Karpas-422 (cell line): ENCODE data around the gene TPRX2. TPM values are rescaled to one million over a fixed set of nuclear protein-coding genes. Genes with fewer than 3 reads are reported as not detected.
"Not testable (repeated sequence)": the region's sequence is repeated elsewhere in the genome, so short reads cannot be mapped to it uniquely, and the experiment has no call there.

Experiments used
- DNase-seq: peaks from one replicate; pipeline ENCODE4 v3.0.0-alpha.2; 2015
- H2AFZ ChIP-seq: fragments of 200-600 bp; sonication (generic); 2 replicates; pipeline ENCODE4 v1.6.1; 2014; ENCODE audit warnings: antibody characterized with exemption, low read length, mixed read lengths
- H3K27ac ChIP-seq: fragments of 200-600 bp; sonication (generic); 2 replicates; pipeline ENCODE4 v1.5.1; 2014; ENCODE audit warnings: mild to moderate bottlenecking, low read length, moderate library complexity
- H3K27me3 ChIP-seq: fragments of 200-600 bp; sonication (generic); 2 replicates; pipeline ENCODE4 v1.6.1; 2014; ENCODE audit warnings: low read length, mixed read lengths
- H3K36me3 ChIP-seq: fragments of 200-600 bp; sonication (generic); 2 replicates; pipeline ENCODE4 v1.6.1; 2014; ENCODE audit warnings: low read length, mixed read lengths; ENCODE audit not compliant: insufficient read depth
- H3K4me1 ChIP-seq: fragments of 200-600 bp; sonication (generic); 2 replicates; pipeline ENCODE4 v1.6.1; 2014; ENCODE audit warnings: mild to moderate bottlenecking, low read length, mixed read lengths
- H3K4me2 ChIP-seq: fragments of 200-600 bp; sonication (generic); 2 replicates; pipeline ENCODE4 v1.6.1; 2014; ENCODE audit warnings: low read length, low read depth, mild to moderate bottlenecking; ENCODE audit not compliant: poor library complexity, severe bottlenecking
- H3K4me3 ChIP-seq: fragments of 200-600 bp; sonication (generic); 2 replicates; pipeline ENCODE4 v1.5.1; 2014; ENCODE audit warnings: mild to moderate bottlenecking, antibody characterized with exemption, low read length, mixed read lengths
- H3K79me2 ChIP-seq: fragments of 200-600 bp; sonication (generic); 2 replicates; pipeline ENCODE4 v1.6.1; 2014; ENCODE audit warnings: mild to moderate bottlenecking, low read length, mixed read lengths
- H3K9ac ChIP-seq: fragments of 200-600 bp; sonication (generic); 2 replicates; pipeline ENCODE4 v1.6.0; 2014; ENCODE audit warnings: low read length
- H3K9me2 ChIP-seq: fragments of 200-600 bp; sonication (generic), shearing (Covaris generic); replicated peaks from 2 replicates; pipeline ENCODE4 v1.6.0; 2014; ENCODE audit warnings: mild to moderate bottlenecking, low read length, moderate library complexity; ENCODE audit not compliant: insufficient read depth
- H3K9me3 ChIP-seq: fragments of 300-700, 200-600 bp; sonication (generic); 2 replicates; pipeline ENCODE4 v1.6.1; 2014; ENCODE audit warnings: low read length, mixed read lengths
- H4K20me1 ChIP-seq: fragments of 200-600 bp; sonication (generic); 2 replicates; pipeline ENCODE4 v1.6.1; 2014; ENCODE audit warnings: mild to moderate bottlenecking, antibody characterized with exemption, low read length, low read depth; ENCODE audit not compliant: insufficient read depth
- total RNA-seq: library from RNA; depleted of rRNA; stranded (reverse); fragments of >200 nt; shearing (Covaris generic); gene quantifications from 2 replicates; pipeline ENCODE4 v1.2.3, GENCODE V29; 2014; ENCODE audit warnings: low replicate concordance

TPRX2 gene
- total RNA-seq, 1 experiment from 2014 or later: not detected

- Histone ChIP-seq H3K9me2 (no peaks in the 10 kb centered on the region), H3K4me3 (no peak overlapping the region), H4K20me1 (no peaks in the 10 kb centered on the region), H2AFZ (no peak overlapping the region), H3K27ac (no peak overlapping the region), H3K4me2 (no peak overlapping the region), H3K4me1 (no peaks in the 10 kb centered on the region), H3K9me3 (no peaks in the 10 kb centered on the region), H3K36me3 (no peaks in the 10 kb centered on the region), H3K27me3 (no peaks in the 10 kb centered on the region), H3K9ac (no peak overlapping the region), H3K79me2 (no peaks in the 10 kb centered on the region)
- no peak for DNase-seq
Observed at GRCh38 chr19:47853003-47853402, 6.0 kb upstream of the TPRX2 start.

DNA sequence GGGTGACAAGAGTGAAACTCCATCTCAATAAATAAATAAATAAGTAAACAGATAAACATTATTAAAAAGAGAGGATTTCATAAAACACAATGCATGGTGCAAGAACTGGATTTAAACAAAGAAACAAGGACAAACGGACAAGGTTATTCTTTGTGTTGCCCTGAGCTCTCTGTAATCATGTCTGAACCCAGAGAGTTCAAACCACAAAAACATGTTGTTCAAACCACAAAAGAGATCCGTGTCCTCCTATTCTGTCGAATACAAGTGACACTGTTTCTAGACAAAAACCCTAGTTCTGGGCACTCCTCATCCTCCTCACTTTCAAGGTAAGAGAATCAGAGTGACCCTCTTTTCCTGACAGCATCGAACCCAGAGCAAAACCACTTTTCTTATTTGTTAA, 4.6 kb upstream of the TPRX2 start:
- Histone ChIP-seq H2AFZ (no peak overlapping the region), H4K20me1 (no peaks in the 10 kb centered on the region), H3K79me2 (no peaks in the 10 kb centered on the region), H3K9me3 (no peaks in the 10 kb centered on the region), H3K4me1 (no peaks in the 10 kb centered on the region), H3K9me2 (no peaks in the 10 kb centered on the region), H3K36me3 (no peaks in the 10 kb centered on the region), H3K4me3 (no peak overlapping the region), H3K27me3 (no peaks in the 10 kb centered on the region), H3K4me2 (no peak overlapping the region), H3K9ac (no peak overlapping the region), H3K27ac (no peak overlapping the region)
- DNase-seq: no peak

DNA sequence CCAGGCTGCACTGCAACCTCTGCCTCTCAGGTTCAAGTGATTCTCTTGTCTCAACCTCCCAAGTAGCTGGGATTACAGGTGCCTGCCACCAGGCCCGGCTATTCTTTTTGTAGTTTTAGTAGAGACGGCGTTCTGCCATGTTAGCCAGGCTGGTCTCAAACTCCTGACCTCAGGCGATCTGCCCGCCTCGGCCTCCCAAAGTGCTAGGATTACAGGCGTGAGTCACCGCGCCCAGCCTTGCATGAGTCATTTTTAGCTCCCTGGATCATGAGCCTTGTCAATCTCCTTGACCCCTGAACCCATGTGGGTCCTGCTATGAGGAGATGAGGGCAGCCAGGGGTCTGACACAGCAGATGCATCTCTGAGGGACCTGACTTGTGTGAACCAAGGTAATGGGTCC, 804 bp upstream of the TPRX2 start:
- not testable (repeated sequence) for H3K9me3 ChIP-seq, H3K4me1 ChIP-seq, H3K4me3 ChIP-seq, H3K79me2 ChIP-seq, H3K27me3 ChIP-seq, H3K27ac ChIP-seq, H3K36me3 ChIP-seq, H3K9ac ChIP-seq, DNase-seq, H3K4me2 ChIP-seq, H3K9me2 ChIP-seq, H4K20me1 ChIP-seq, H2AFZ ChIP-seq

- H3K4me3 ChIP-seq, H3K4me2 ChIP-seq, H3K79me2 ChIP-seq, H3K27me3 ChIP-seq, H3K9me2 ChIP-seq, H2AFZ ChIP-seq, H3K4me1 ChIP-seq, DNase-seq, H4K20me1 ChIP-seq, H3K9ac ChIP-seq, H3K9me3 ChIP-seq, H3K27ac ChIP-seq, H3K36me3 ChIP-seq: not testable (repeated sequence)
Observed at GRCh38 chr19:47859838-47860237, 803 bp downstream of the TPRX2 start.

GRCh38 chr19:47860602-47861297, 1.7 kb downstream of the TPRX2 start:
- H3K4me2 ChIP-seq: no peak overlapping the region
- no peak for DNase-seq
- H4K20me1 ChIP-seq: no peaks in the 10 kb centered on the region
- no peak overlapping the region for H3K27ac ChIP-seq
- H3K9me2 ChIP-seq: no peaks in the 10 kb centered on the region
- H3K36me3 ChIP-seq: no peaks in the 10 kb centered on the region
- no peaks in the 10 kb centered on the region for H3K79me2 ChIP-seq
- no peak overlapping the region for H3K9ac ChIP-seq
- H3K4me1 ChIP-seq: no peaks in the 10 kb centered on the region
- no peak overlapping the region for H2AFZ ChIP-seq
- no peaks in the 10 kb centered on the region for H3K27me3 ChIP-seq
- no peak overlapping the region for H3K4me3 ChIP-seq
- H3K9me3 ChIP-seq: no peaks in the 10 kb centered on the region

DNA sequence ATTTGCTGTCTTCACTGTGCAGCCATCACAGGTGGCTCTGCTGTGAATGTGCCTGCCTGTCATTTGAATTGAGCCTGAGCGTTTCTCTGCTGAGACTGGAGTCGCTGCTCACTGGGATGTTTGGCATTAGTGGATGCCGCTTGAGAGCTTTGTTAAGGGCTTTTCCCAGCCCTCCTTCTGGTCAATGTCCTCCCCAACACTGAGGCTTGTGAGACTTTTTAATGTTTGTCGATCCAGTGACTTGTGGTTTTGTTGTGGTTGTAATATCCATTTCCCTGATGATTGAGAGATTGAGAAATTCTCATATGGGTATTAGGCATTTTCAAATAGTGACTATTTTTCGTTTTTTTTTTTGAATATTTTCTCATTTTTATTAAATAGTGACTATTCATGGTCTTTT, 2.6 kb downstream of the TPRX2 start:
- Histone ChIP-seq H4K20me1 (no peaks in the 10 kb centered on the region), H3K79me2 (no peaks in the 10 kb centered on the region), H3K4me2 (no peak overlapping the region), H3K9me2 (no peaks in the 10 kb centered on the region), H2AFZ (no peak overlapping the region), H3K36me3 (no peaks in the 10 kb centered on the region), H3K4me1 (no peaks in the 10 kb centered on the region), H3K27me3 (no peaks in the 10 kb centered on the region), H3K4me3 (no peak overlapping the region), H3K9ac (no peak overlapping the region), H3K9me3 (no peaks in the 10 kb centered on the region), H3K27ac (no peak overlapping the region)
- no peak for DNase-seq

DNA sequence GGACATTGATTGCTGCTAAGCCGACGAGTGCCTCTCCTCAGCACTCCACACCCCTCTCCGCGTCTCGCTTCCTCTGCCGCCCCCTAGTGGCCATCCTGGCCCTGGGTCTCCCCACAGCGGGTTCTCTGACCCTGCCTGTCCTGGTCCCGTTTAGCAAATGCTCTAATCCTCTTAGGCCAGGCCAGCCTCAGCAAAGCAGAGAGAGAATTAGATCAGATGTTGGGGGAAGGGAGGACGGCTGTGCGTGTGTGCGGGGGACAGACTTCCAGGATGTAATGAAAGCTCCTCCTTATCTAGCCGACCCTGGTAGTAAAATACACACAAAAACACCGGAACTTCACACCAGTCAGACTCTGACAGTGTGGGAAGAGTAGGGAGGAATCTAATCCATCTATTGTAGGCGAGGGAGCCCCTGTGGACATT, 4.5 kb downstream of the TPRX2 start:
- Histone ChIP-seq H3K9ac (no peak overlapping the region), H3K79me2 (no peaks in the 10 kb centered on the region), H2AFZ (no peak overlapping the region), H3K4me3 (no peak overlapping the region), H3K4me1 (no peaks in the 10 kb centered on the region), H4K20me1 (no peaks in the 10 kb centered on the region), H3K9me2 (no peaks in the 10 kb centered on the region), H3K36me3 (no peaks in the 10 kb centered on the region), H3K4me2 (no peak overlapping the region), H3K27me3 (no peaks in the 10 kb centered on the region), H3K9me3 (no peaks in the 10 kb centered on the region), H3K27ac (no peak overlapping the region)
- peak; percentile 93 for DNase-seq

DNA sequence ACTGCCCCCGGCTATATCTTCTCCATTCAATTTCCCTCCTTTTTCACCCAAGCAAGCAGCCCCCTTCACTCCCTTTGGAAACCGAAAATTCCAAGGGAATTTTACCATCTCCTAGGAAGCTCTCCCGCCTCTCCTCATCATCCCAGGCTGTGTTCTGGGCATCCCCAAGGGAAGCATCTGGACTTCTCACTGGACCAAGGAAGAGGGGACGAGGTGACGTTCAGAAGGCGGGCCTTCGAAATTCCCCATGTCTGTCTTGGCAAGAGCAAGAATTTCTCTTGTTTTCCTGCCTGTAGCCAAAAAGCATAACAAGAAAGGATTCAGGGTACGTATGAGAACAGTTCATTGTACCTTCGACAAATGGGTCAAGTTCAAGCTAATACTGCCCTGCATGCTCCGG, 6.1 kb downstream of the TPRX2 start:
- no peaks in the 10 kb centered on the region for H4K20me1 ChIP-seq
- H3K9me3 ChIP-seq: no peaks in the 10 kb centered on the region
- H3K4me1 ChIP-seq: no peaks in the 10 kb centered on the region
- no peak overlapping the region for H3K27ac ChIP-seq
- no peak overlapping the region for H2AFZ ChIP-seq
- H3K36me3 ChIP-seq: no peaks in the 10 kb centered on the region
- H3K4me3 ChIP-seq: no peak overlapping the region
- H3K9ac ChIP-seq: no peak overlapping the region
- no peak for DNase-seq
- no peaks in the 10 kb centered on the region for H3K79me2 ChIP-seq
- H3K27me3 ChIP-seq: no peaks in the 10 kb centered on the region
- no peak overlapping the region for H3K4me2 ChIP-seq
- H3K9me2 ChIP-seq: no peaks in the 10 kb centered on the region

- Histone ChIP-seq H3K27me3 (no peaks in the 10 kb centered on the region), H3K79me2 (no peaks in the 10 kb centered on the region), H3K4me2 (no peak overlapping the region), H3K36me3 (no peaks in the 10 kb centered on the region), H3K9me3 (no peaks in the 10 kb centered on the region), H4K20me1 (no peaks in the 10 kb centered on the region), H3K4me3 (no peak overlapping the region), H3K9me2 (no peaks in the 10 kb centered on the region), H3K4me1 (no peaks in the 10 kb centered on the region), H3K9ac (no peak overlapping the region), H3K27ac (no peak overlapping the region), H2AFZ (no peak overlapping the region)
- no peak for DNase-seq
Observed at GRCh38 chr19:47878906-47879305, 19.9 kb downstream of the TPRX2 start.
